Measurements from ENCODE around the gene JCAD. TPM values are rescaled to one million over a fixed set of nuclear protein-coding genes. Genes with fewer than 3 reads are reported as not detected.

JCAD gene
- total RNA-seq, 1 experiment from 2014 or later, result 10.0 TPM

DNA sequence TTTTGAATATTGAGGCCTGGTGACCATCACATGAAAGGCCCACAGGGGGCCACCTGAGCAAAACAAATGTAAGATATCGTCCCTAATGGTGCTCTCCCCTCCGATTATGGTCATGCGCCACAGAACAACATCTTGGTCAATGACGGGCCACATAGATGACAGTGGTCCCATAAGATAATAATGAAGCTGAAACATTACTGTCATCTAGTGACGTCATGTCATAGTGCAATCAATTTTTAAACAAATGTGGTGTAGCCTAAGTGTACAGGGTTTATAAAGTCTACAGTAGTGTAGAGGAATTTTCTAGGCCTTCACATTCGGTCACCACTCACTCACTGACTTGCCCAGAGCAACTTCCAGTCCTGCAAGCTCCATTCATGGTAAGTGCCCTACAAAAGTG lies 36.8 kb downstream of the JCAD start:
- Mint-ChIP-seq H3K4me3 (ENCODE audit: unreplicated experiment) (no peak overlapping the region), H3K27me3 (ENCODE audit: insufficient read depth, unreplicated experiment) (no peaks in the 10 kb centered on the region), H3K4me1 (ENCODE audit: low read depth, unreplicated experiment) (no peaks in the 10 kb centered on the region), H3K9me3 (ENCODE audit: unreplicated experiment) (no peaks in the 10 kb centered on the region), H3K27ac (ENCODE audit: unreplicated experiment) (no peak overlapping the region), H3K36me3 (ENCODE audit: insufficient read depth, unreplicated experiment) (peaks cover 19% of the 10 kb centered on the region)
- TF ChIP-seq, protein P1, sequence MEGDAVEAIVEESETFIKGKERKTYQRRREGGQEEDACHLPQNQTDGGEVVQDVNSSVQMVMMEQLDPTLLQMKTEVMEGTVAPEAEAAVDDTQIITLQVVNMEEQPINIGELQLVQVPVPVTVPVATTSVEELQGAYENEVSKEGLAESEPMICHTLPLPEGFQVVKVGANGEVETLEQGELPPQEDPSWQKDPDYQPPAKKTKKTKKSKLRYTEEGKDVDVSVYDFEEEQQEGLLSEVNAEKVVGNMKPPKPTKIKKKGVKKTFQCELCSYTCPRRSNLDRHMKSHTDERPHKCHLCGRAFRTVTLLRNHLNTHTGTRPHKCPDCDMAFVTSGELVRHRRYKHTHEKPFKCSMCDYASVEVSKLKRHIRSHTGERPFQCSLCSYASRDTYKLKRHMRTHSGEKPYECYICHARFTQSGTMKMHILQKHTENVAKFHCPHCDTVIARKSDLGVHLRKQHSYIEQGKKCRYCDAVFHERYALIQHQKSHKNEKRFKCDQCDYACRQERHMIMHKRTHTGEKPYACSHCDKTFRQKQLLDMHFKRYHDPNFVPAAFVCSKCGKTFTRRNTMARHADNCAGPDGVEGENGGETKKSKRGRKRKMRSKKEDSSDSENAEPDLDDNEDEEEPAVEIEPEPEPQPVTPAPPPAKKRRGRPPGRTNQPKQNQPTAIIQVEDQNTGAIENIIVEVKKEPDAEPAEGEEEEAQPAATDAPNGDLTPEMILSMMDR (IDR thresholded peaks at IDR 0.05; ENCODE audit: insufficient read depth in 1 of 2, low read depth in 1 of 2, low read length in 1 of 2, severe bottlenecking in 1 of 2, unreplicated experiment in 1 of 2), result peak in 1 of 2 experiments; percentile 14
- H3K4me1 ChIP-seq, result no peaks in the 10 kb centered on the region
- H3K9me3 ChIP-seq, result no peaks in the 10 kb centered on the region
- ChIA-PET CTCF (no interaction called here), POLR2A (no interaction called here)
- H3K36me3 ChIP-seq (ENCODE audit: control insufficient read depth, insufficient read depth, low read length), result peaks cover 1% of the 10 kb centered on the region; the same call in 1 of the 2 replicates
- DNase-seq, result no peak
- intact Hi-C loops (cut with micrococcal nuclease; ENCODE audit: unreplicated experiment), result no loop called here
- no TSS peak for BruUV-seq (replicated peaks)
- H3K4me3 ChIP-seq (ENCODE audit: low read depth, low read length), result no peak overlapping the region
- no peaks in the 10 kb centered on the region for H3K27me3 ChIP-seq (replicated peaks; ENCODE audit: control insufficient read depth, insufficient read depth, low read length)

GRCh38 chr10:30019468-30019867 lies 39.9 kb downstream of the JCAD start:
- Mint-ChIP-seq H3K9me3 (ENCODE audit: unreplicated experiment) (no peaks in the 10 kb centered on the region), H3K4me1 (ENCODE audit: low read depth, unreplicated experiment) (no peaks in the 10 kb centered on the region), H3K27me3 (ENCODE audit: insufficient read depth, unreplicated experiment) (no peaks in the 10 kb centered on the region), H3K36me3 (ENCODE audit: insufficient read depth, unreplicated experiment) (peaks cover 13% of the 10 kb centered on the region), H3K4me3 (ENCODE audit: unreplicated experiment) (no peak overlapping the region), H3K27ac (ENCODE audit: unreplicated experiment) (no peak overlapping the region)
- DNase-seq, result no peak
- intact Hi-C loops (cut with micrococcal nuclease; ENCODE audit: unreplicated experiment), result no loop called here
- no TSS peak for BruUV-seq (replicated peaks)
- Histone ChIP-seq H3K27me3 (replicated peaks; ENCODE audit: control insufficient read depth, insufficient read depth, low read length) (no peaks in the 10 kb centered on the region), H3K9me3 (no peaks in the 10 kb centered on the region), H3K4me1 (no peaks in the 10 kb centered on the region), H3K4me3 (ENCODE audit: low read depth, low read length) (no peak overlapping the region), H3K36me3 (ENCODE audit: control insufficient read depth, insufficient read depth, low read length) (no peaks in the 10 kb centered on the region)
- TF ChIP-seq, protein P1 (IDR thresholded peaks at IDR 0.05; ENCODE audit: insufficient read depth in 1 of 2, low read depth in 1 of 2, low read length in 1 of 2, severe bottlenecking in 1 of 2, unreplicated experiment in 1 of 2), result no peak
- POLR2A ChIA-PET, result no interaction called here
- CTCF ChIA-PET, result interaction anchor here (0.6 to 1.1 kb wide), 2 partner anchors 17 to 1464 kb away, joined by 4 read pairs; no protein-coding TSS in a partner anchor

- no peaks in the 10 kb centered on the region for H3K36me3 ChIP-seq (ENCODE audit: control insufficient read depth, insufficient read depth, low read length)
- peaks cover 4% of the 10 kb centered on the region for H3K36me3 Mint-ChIP-seq (ENCODE audit: insufficient read depth, unreplicated experiment)
- CTCF ChIA-PET, result no interaction called here
These were observed 40.9 kb downstream of the JCAD start for GRCh38 chr10:30018496-30018895.

More at GRCh38 chr10:30018496-30018895, 40.9 kb downstream of the JCAD start:
- Mint-ChIP-seq H3K9me3 (ENCODE audit: unreplicated experiment) (no peaks in the 10 kb centered on the region), H3K27me3 (ENCODE audit: insufficient read depth, unreplicated experiment) (no peaks in the 10 kb centered on the region), H3K4me3 (ENCODE audit: unreplicated experiment) (no peak overlapping the region), H3K4me1 (ENCODE audit: low read depth, unreplicated experiment) (no peaks in the 10 kb centered on the region), H3K27ac (ENCODE audit: unreplicated experiment) (no peak overlapping the region)
- no peaks in the 10 kb centered on the region for H3K27me3 ChIP-seq (replicated peaks; ENCODE audit: control insufficient read depth, insufficient read depth, low read length)
- intact Hi-C loops (cut with micrococcal nuclease; ENCODE audit: unreplicated experiment), result no loop called here
- H3K9me3 ChIP-seq, result no peaks in the 10 kb centered on the region
- DNase-seq, result no peak
- BruUV-seq (replicated peaks), result no TSS peak
- POLR2A ChIA-PET, result no interaction called here
- H3K4me3 ChIP-seq (ENCODE audit: low read depth, low read length), result no peak overlapping the region
- TF ChIP-seq, protein P1 (IDR thresholded peaks at IDR 0.05; ENCODE audit: insufficient read depth in 1 of 2, low read depth in 1 of 2, low read length in 1 of 2, severe bottlenecking in 1 of 2, unreplicated experiment in 1 of 2), result no peak
- no peaks in the 10 kb centered on the region for H3K4me1 ChIP-seq
